GM12878 (cell line): ENCODE measurements around the gene YRDC. TPM values are rescaled to one million over a fixed set of nuclear protein-coding genes. Genes with fewer than 3 reads are reported as not detected.

Experiments
- ATAC-seq: fragments of 200-7000 bp; cut with Tn5 transposase; 3 replicates; pipeline ENCODE4 v1.9.1; 2020; ENCODE audit warnings: mild to moderate bottlenecking, moderate library complexity
- BruUV-seq: library from RNA; stranded (reverse); fragments of 400-500 nt; replicated peaks from 2 replicates; lab custom pipeline; 2021; lab: Mats Ljungman, UMichigan
- CTCF ChIA-PET: fragments of 300-600 bp; sonication (Branson Sonifier 250); formaldehyde crosslinking; extraction: SDS; loops from one replicate; lab custom pipeline; 2021; ENCODE audit warnings: inconsistent platforms; lab: Yijun Ruan, JAX
- POLR2A ChIA-PET: fragments of 350-600 bp; formaldehyde crosslinking; extraction: SDS; loops from one replicate; lab custom pipeline; 2021; ENCODE audit warnings: inconsistent platforms; lab: Charles Lee
- RAD21 ChIA-PET: fragments of 300-600 bp; sonication (Branson Sonifier 250); formaldehyde crosslinking; loops from one replicate; lab custom pipeline; 2023; ENCODE audit warnings: antibody characterized with exemption; ENCODE audit not compliant: unreplicated experiment; lab: Charles Lee
- SMC1A ChIA-PET: fragments of 300-600 bp; sonication (Branson Sonifier 250); formaldehyde crosslinking; loops from one replicate; lab custom pipeline; 2023; ENCODE audit not compliant: unreplicated experiment, uncharacterized antibody; lab: Charles Lee
- DNase-seq: peaks from one replicate; pipeline ENCODE4 v3.0.0-alpha.2; 2011; ENCODE audit warnings: low read depth, low spot score
- FAIRE-seq: peaks from 3 replicates; lab custom pipeline; 2011; peaks lifted over from hg19 to GRCh38; lab: Jason Lieb, UNC
- H2AFZ ChIP-seq: 2 replicates; pipeline ENCODE4 v1.6.0; 2011; ENCODE audit warnings: low read depth, low read length, control low read depth; ENCODE audit not compliant: control insufficient read depth
- H3K27ac ChIP-seq: 2 replicates; pipeline ENCODE4 v1.5.1; 2011; ENCODE audit warnings: control low read depth; ENCODE audit not compliant: control insufficient read depth, insufficient read depth
- H3K27me3 ChIP-seq, 2 experiments: replicated peaks in 1 of 2; 2 replicates each; pipeline versions ENCODE4 v1.6.0 to v1.6.1; 2011; ENCODE audit warnings: low read length in 1 of 2; ENCODE audit not compliant: control insufficient read depth in 2 of 2, insufficient read depth in 2 of 2
- H3K36me3 ChIP-seq, 2 experiments: 2 replicates each; pipeline ENCODE4 v1.5.1; 2011; ENCODE audit warnings: low read length in 1 of 2; ENCODE audit not compliant: control insufficient read depth in 2 of 2, insufficient read depth in 2 of 2
- H3K4me1 ChIP-seq: 2 replicates; pipeline ENCODE4 v1.6.1; 2011; ENCODE audit warnings: mild to moderate bottlenecking, low read length, moderate library complexity, mixed read lengths; ENCODE audit not compliant: control insufficient read depth, insufficient read depth
- H3K4me2 ChIP-seq: 2 replicates; pipeline ENCODE4 v1.6.0; 2011; ENCODE audit warnings: control low read depth; ENCODE audit not compliant: control insufficient read depth, insufficient read depth
- H3K4me3 ChIP-seq: fragments of 200-600 bp; sonication (generic); 2 replicates; pipeline ENCODE4 v1.5.1; 2016
- H3K79me2 ChIP-seq: 2 replicates; pipeline ENCODE4 v1.6.0; 2011; ENCODE audit warnings: low read length; ENCODE audit not compliant: control insufficient read depth, insufficient read depth
- H3K9ac ChIP-seq: 2 replicates; pipeline ENCODE4 v1.8.0; 2011; ENCODE audit warnings: low read length, control low read depth, mixed read lengths; ENCODE audit not compliant: control insufficient read depth, insufficient read depth
- H3K9me3 ChIP-seq: replicated peaks from 3 replicates; pipeline ENCODE4 v1.5.1; 2011; ENCODE audit warnings: mild to moderate bottlenecking, low read length; ENCODE audit not compliant: control insufficient read depth, insufficient read depth
- H4K20me1 ChIP-seq: 2 replicates; pipeline ENCODE4 v1.6.0; 2011; ENCODE audit not compliant: control insufficient read depth, insufficient read depth
- BCL11A ChIP-seq: IDR thresholded peaks from 2 replicates; pipeline ENCODE4 v1.6.1; 2011; ENCODE audit warnings: low read depth, low read length
- MYB ChIP-seq: fragments of 150-350 bp; IDR thresholded peaks from 2 replicates; pipeline ENCODE4 v1.6.1; 2014; ENCODE audit warnings: mild to moderate bottlenecking, low read depth, low read length, borderline replicate concordance
- RUNX3 ChIP-seq: IDR thresholded peaks from 2 replicates; pipeline ENCODE4 v1.6.1; 2012; ENCODE audit warnings: low read length, inconsistent platforms
- ZNF592 ChIP-seq: fragments of 450-650 bp; IDR thresholded peaks from 2 replicates; pipeline ENCODE4 v1.6.1; 2017; ENCODE audit warnings: mild to moderate bottlenecking, moderate library complexity
- WGBS: methylation state at CpG from one replicate; pipeline ENCODE4 v1.1.6; 2016; ENCODE audit warnings: low lambda C conversion rate; ENCODE audit not compliant: insufficient replicate concordance, insufficient coverage; ENCODE audit errors: missing lambda C conversion rate; 5-methylcytosine and 5-hydroxymethylcytosine counted together
- in situ Hi-C: fragments of 300-500 bp; cut with MboI; formaldehyde crosslinking; loops from 9 replicates; pipeline ENCODE4 v1.14.3; 2018; ENCODE audit warnings: mixed read lengths
- intact Hi-C: fragments of 100-400 bp; cut with micrococcal nuclease; formaldehyde crosslinking; loops from one replicate; pipeline ENCODE4 v1.14.2; 2022; ENCODE audit not compliant: unreplicated experiment
- polyA plus RNA-seq, 11 experiments: library from polyadenylated mRNA; depleted of rRNA in 4 of 11; unstranded in 6 of 11; stranded (reverse) in 5 of 11; fragments of >200 nt; fragmentation: Nextera tagmentation in 4 of 11; fragmentation: Illumina TruSeq in 1 of 11; extraction: Ambion mirVana in 4 of 11; extraction: Trizol in 1 of 11; gene quantifications; 1 replicate in 1 of 11; 2 replicates in 10 of 11; pipeline versions ENCODE4 v1.2.1 to v1.2.3, GENCODE V29; 2011 to 2016; ENCODE audit warnings: inconsistent platforms in 2 of 11, missing spikeins in 2 of 11, low read depth in 1 of 11
- total RNA-seq, 4 experiments: library from RNA; depleted of rRNA in 3 of 4; stranded (reverse); fragments of >200 nt in 3 of 4; fragmentation: Illumina TruSeq in 1 of 4; extraction: Trizol in 1 of 4; gene quantifications; 2 replicates each; pipeline versions ENCODE4 v1.2.1 to v1.2.3, GENCODE V29; 2013 to 2021

Gene YRDC
- total and polyA plus RNA-seq, 10 of the 15 experiments (the other 5 are each of a cell fraction or from before 2014, with no cell fraction given), result 2.9 to 36.2 (median 19.3) TPM

GRCh38 chr1:37822906-37823815 lies 15.2 kb upstream of the YRDC start:
- Histone ChIP-seq H3K79me2 (no peaks in the 10 kb centered on the region), H3K4me1 (peaks cover 7% of the 10 kb centered on the region; the same call in 1 of the 2 replicates), H3K27ac (no peak overlapping the region), H2AFZ (no peak overlapping the region), H3K4me2 (no peak overlapping the region), H3K9ac (no peak overlapping the region), H3K36me3 (peaks cover 9 to 20% of the 10 kb centered on the region in 2 experiments), H4K20me1 (no peaks in the 10 kb centered on the region), H3K9me3 (no peaks in the 10 kb centered on the region), H3K27me3 (no peaks in the 10 kb centered on the region), H3K4me3 (no peak overlapping the region)
- intact Hi-C loops (no loop called here), in situ Hi-C loops (no loop called here)
- ATAC-seq (no peak), FAIRE-seq (peak; percentile 18), DNase-seq (no peak)
- TF ChIP-seq MYB, result no peak
- TF ChIP-seq BCL11A, result no peak
- 0 out of 2 replicates have a peak, but pooled peaks have one; percentile 26 for TF ChIP-seq RUNX3
- TF ChIP-seq ZNF592, result no peak
- no TSS peak for BruUV-seq
- ChIA-PET CTCF (interaction anchor here (0.5 to 0.7 kb wide), 2 partner anchors 75 to 1492 kb away, joined by 3 read pairs; no protein-coding TSS in a partner anchor), SMC1A (interaction anchor here (0.9 to 1.3 kb wide), 2 partner anchors 15 to 126 kb away, joined by 3 to 4 read pairs; partner anchors contain the start of gene YRDC), RAD21 (interaction anchor here (1.0 kb wide), 1 partner anchor 15 kb away, joined by 3 read pairs; the partner anchor contains the start of genes C1orf122 and YRDC), POLR2A (no interaction called here)
- 80% methylated on average over 9 of the region's 9 CpGs for WGBS
